HepG2 (cell line): ENCODE measurements around the gene MIDN. TPM values are rescaled to one million over a fixed set of nuclear protein-coding genes. Genes with fewer than 3 reads are reported as not detected.

ENCODE experiments used
- ATAC-seq: fragments of 200-7000 bp; cut with Tn5 transposase; 3 replicates; pipeline ENCODE4 v1.9.1; 2020; ENCODE audit warnings: mild to moderate bottlenecking, moderate library complexity
- BruUV-seq: library from RNA; stranded (reverse); fragments of 400-500 nt; replicated peaks from 2 replicates; lab custom pipeline; 2021; lab: Mats Ljungman, UMichigan
- CTCF ChIA-PET: fragments of 300-600 bp; formaldehyde crosslinking; extraction: SDS; loops from one replicate; lab custom pipeline; 2021; ENCODE audit warnings: low total read pairs, inconsistent platforms, low intra/inter-chr PET ratio; lab: Yijun Ruan, JAX
- POLR2A ChIA-PET: fragments of 350-600 bp; sonication (Branson Sonifier 250); formaldehyde crosslinking; loops from one replicate; lab custom pipeline; 2020; ENCODE audit warnings: antibody characterized with exemption, inconsistent platforms; lab: Yijun Ruan, JAX
- DNase-seq: peaks from one replicate; pipeline ENCODE4 v3.0.0-alpha.2; 2015; ENCODE audit warnings: low spot score
- FAIRE-seq: peaks from 3 replicates; lab custom pipeline; 2011; peaks lifted over from hg19 to GRCh38; lab: Jason Lieb, UNC
- H2AFZ ChIP-seq: one replicate; pipeline ENCODE4 v1.6.1; 2011; ENCODE audit warnings: low read length, inconsistent platforms
- H3K27ac ChIP-seq: fragments of 300-600 bp; 3 replicates; pipeline ENCODE4 v1.8.0; 2011; ENCODE audit warnings: mixed run types, mild to moderate bottlenecking, mixed read lengths, low read length, inconsistent platforms; ENCODE audit not compliant: insufficient read depth; ENCODE audit errors: extremely low read length
- H3K27me3 ChIP-seq, 2 experiments: fragments of 200-600 bp in 1 of 2; 2 replicates in 1 of 2; 3 replicates in 1 of 2; pipeline versions ENCODE4 v1.6.0 to v1.8.0; 2011; ENCODE audit warnings: low read length in 2 of 2, mild to moderate bottlenecking in 2 of 2, moderate library complexity in 2 of 2, inconsistent platforms in 1 of 2; ENCODE audit not compliant: insufficient read depth in 2 of 2, control insufficient read depth in 1 of 2
- H3K36me3 ChIP-seq, 2 experiments: fragments of 200-600 bp in 1 of 2; replicated peaks in 1 of 2; 2 replicates in 1 of 2; 3 replicates in 1 of 2; pipeline versions ENCODE4 v1.5.1 to v1.8.0; 2011; ENCODE audit warnings: low read length in 2 of 2, inconsistent platforms in 1 of 2; ENCODE audit not compliant: insufficient read depth in 2 of 2, control insufficient read depth in 1 of 2
- H3K4me1 ChIP-seq: 2 replicates; pipeline ENCODE4 v1.5.1; 2012; ENCODE audit warnings: low read length, inconsistent platforms; ENCODE audit not compliant: insufficient read depth
- H3K4me2 ChIP-seq: 2 replicates; pipeline ENCODE4 v1.6.0; 2011; ENCODE audit warnings: low read depth, low read length, inconsistent platforms
- H3K4me3 ChIP-seq, 3 experiments: fragments of 200-600 bp in 1 of 3; sonication (generic), shearing (Covaris generic) in 1 of 3; replicated peaks in 1 of 3; 2 replicates each; pipeline ENCODE4 v1.5.1; 2011 to 2016; ENCODE audit warnings: low read length in 3 of 3, inconsistent platforms in 2 of 3, low read depth in 2 of 3, mild to moderate bottlenecking in 2 of 3, control low read depth in 1 of 3, mixed read lengths in 1 of 3; ENCODE audit not compliant: insufficient read depth in 1 of 3
- H3K79me2 ChIP-seq: one replicate; pipeline ENCODE4 v1.6.1; 2011; ENCODE audit warnings: low read length, inconsistent platforms; ENCODE audit not compliant: insufficient read depth
- H3K9ac ChIP-seq: 2 replicates; pipeline ENCODE4 v1.6.0; 2011; ENCODE audit warnings: mild to moderate bottlenecking, low read depth, low read length, inconsistent platforms; ENCODE audit not compliant: insufficient read depth
- H3K9me3 ChIP-seq: 2 replicates; pipeline ENCODE4 v1.5.1; 2012; ENCODE audit warnings: mild to moderate bottlenecking, low read length
- H4K20me1 ChIP-seq: 2 replicates; pipeline ENCODE4 v1.6.0; 2011; ENCODE audit warnings: inconsistent platforms, mild to moderate bottlenecking, low read length, moderate library complexity; ENCODE audit not compliant: insufficient read depth
- EP300 ChIP-seq, 3 experiments: sonication (generic) in 1 of 3; formaldehyde crosslinking in 1 of 3; IDR thresholded peaks; 2 replicates each; pipeline versions ENCODE4 v1.5.1 to v1.6.1; 2011 to 2020; ENCODE audit warnings: low read depth in 2 of 3, low read length in 2 of 3, borderline replicate concordance in 1 of 3, improper control_type of control experiment in 1 of 3, mild to moderate bottlenecking in 1 of 3, missing genetic modification reagents in 1 of 3, moderate library complexity in 1 of 3
- PBX3 ChIP-seq: sonication (generic); formaldehyde crosslinking; IDR thresholded peaks from 2 replicates; pipeline ENCODE4 v1.8.1; 2023; ENCODE audit warnings: missing genetic modification reagents, inconsistent platforms, borderline replicate concordance
- PHF8 ChIP-seq: sonication (generic); formaldehyde crosslinking; IDR thresholded peaks from 2 replicates; pipeline ENCODE4 v1.5.0; 2020; ENCODE audit warnings: missing genetic modification reagents
- POGK ChIP-seq: sonication (generic); formaldehyde crosslinking; conservative IDR thresholded peaks from 2 replicates; pipeline ENCODE4 v1.8.0; 2022; ENCODE audit warnings: mild to moderate bottlenecking, moderate library complexity, missing genetic modification reagents
- POLR2A ChIP-seq, 2 experiments: IDR thresholded peaks; 2 replicates each; pipeline ENCODE4 v1.6.1; 2011; ENCODE audit warnings: low read depth in 2 of 2, low read length in 2 of 2, mild to moderate bottlenecking in 1 of 2, moderate library complexity in 1 of 2; ENCODE audit not compliant: insufficient read depth in 1 of 2
- RNF2 ChIP-seq: fragments of 450-650 bp; conservative IDR thresholded peaks from 2 replicates; pipeline ENCODE4 v1.6.1; 2016; ENCODE audit warnings: low read depth
- SNAPC5 ChIP-seq: sonication (generic); formaldehyde crosslinking; IDR thresholded peaks from 2 replicates; pipeline ENCODE4 v1.8.1; 2023; ENCODE audit warnings: mild to moderate bottlenecking, missing genetic modification reagents, borderline replicate concordance
- ZBTB2 ChIP-seq: sonication (generic); formaldehyde crosslinking; IDR thresholded peaks from 2 replicates; pipeline ENCODE4 v1.8.0; 2022; ENCODE audit warnings: low read depth, missing genetic modification reagents
- ZHX1 ChIP-seq: sonication (generic); formaldehyde crosslinking; IDR thresholded peaks from 2 replicates; pipeline ENCODE4 v1.8.1; 2022; ENCODE audit warnings: low read depth, mild to moderate bottlenecking, missing genetic modification reagents
- ZNF224 ChIP-seq: sonication (generic); formaldehyde crosslinking; IDR thresholded peaks from 2 replicates; pipeline ENCODE4 v1.5.0; 2020; ENCODE audit warnings: mild to moderate bottlenecking, missing genetic modification reagents
- ZNF382 ChIP-seq: sonication (generic); formaldehyde crosslinking; IDR thresholded peaks from 2 replicates; pipeline ENCODE4 v1.5.0; 2020; ENCODE audit warnings: missing genetic modification reagents, mild to moderate bottlenecking, borderline replicate concordance
- ZNF550 ChIP-seq: sonication (generic); formaldehyde crosslinking; IDR thresholded peaks from 2 replicates; pipeline ENCODE4 v1.4.0; 2020; ENCODE audit warnings: mild to moderate bottlenecking, missing genetic modification reagents, borderline replicate concordance
- ZNF614 ChIP-seq: IDR thresholded peaks from 2 replicates; pipeline ENCODE4 v1.6.1; 2018; ENCODE audit warnings: missing biosample characterization, missing genetic modification reagents, inconsistent platforms, borderline replicate concordance
- WGBS: methylation state at CpG from one replicate; pipeline ENCODE4 v1.1.6; 2017; ENCODE audit warnings: low lambda C conversion rate; 5-methylcytosine and 5-hydroxymethylcytosine counted together
- in situ Hi-C: cut with HindIII; loops from 2 replicates; pipeline ENCODE4 v1.10.0; 2017; ENCODE audit warnings: low pct_unique_long_range_greater_than_20kb; ENCODE audit not compliant: extremely low pct_ligation_motif_present
- intact Hi-C: fragments of 100-400 bp; cut with micrococcal nuclease; formaldehyde crosslinking; loops from one replicate; pipeline ENCODE4 v1.10.0; 2022; ENCODE audit not compliant: unreplicated experiment
- polyA plus RNA-seq, 8 experiments: library from polyadenylated mRNA; depleted of rRNA in 3 of 8; stranded (reverse) in 7 of 8; unstranded in 1 of 8; fragments of >200 nt; fragmentation: Illumina TruSeq in 4 of 8; extraction: Trizol in 4 of 8; gene quantifications; 2 replicates each; pipeline versions ENCODE4 v1.2.1 to v1.2.3, GENCODE V29; 2011 to 2016; ENCODE audit warnings: low read depth in 4 of 8, missing spikeins in 1 of 8, mixed read lengths in 1 of 8; ENCODE audit not compliant: insufficient read depth in 1 of 8
- total RNA-seq, 5 experiments: library from RNA; depleted of rRNA; stranded (reverse); fragments of >200 nt; fragmentation: Illumina TruSeq; extraction: Trizol; gene quantifications; 2 replicates each; pipeline ENCODE4 v1.2.3, GENCODE V29; 2016; ENCODE audit warnings: low read depth in 1 of 5

Gene MIDN
- total and polyA plus RNA-seq, 2 of the 13 experiments (the other 11 are each of a cell fraction or from before 2014, with no cell fraction given) = 8.4 to 18.0 TPM

- H4K20me1 ChIP-seq = no peaks in the 10 kb centered on the region
- in situ Hi-C loops (loop anchor here (5.0 kb wide), 2 partner anchors 36 to 91 kb away; no protein-coding TSS in a partner anchor), intact Hi-C loops (no loop called here)
- TF ChIP-seq EP300 (IDR thresholded peaks at IDR 0.05; ENCODE audit: low read depth in 2 of 2, low read length in 2 of 2) (no peak), EP300 (CRISPR knock-in tag; IDR thresholded peaks at IDR 0.05; ENCODE audit: borderline replicate concordance) (no peak), POLR2A (IDR thresholded peaks at IDR 0.05; ENCODE audit: insufficient read depth in 1 of 2, low read depth in 2 of 2, low read length in 2 of 2) (no peak), POGK (CRISPR knock-in tag) (no peak), PHF8 (CRISPR knock-in tag) (no peak), ZNF224 (no peak), ZNF382 (CRISPR knock-in tag) (no peak), ZNF550 (CRISPR knock-in tag) (no peak), PBX3 (CRISPR knock-in tag) (no peak), ZNF614 (CRISPR knock-in tag) (no peak), ZHX1 (CRISPR knock-in tag) (no peak), ZBTB2 (no peak), RNF2 (no peak), SNAPC5 (CRISPR knock-in tag) (no peak)
Measured at GRCh38 chr19:1281569-1282287, 33.3 kb downstream of the MIDN start.

More at GRCh38 chr19:1281569-1282287, 33.3 kb downstream of the MIDN start:
- peaks cover 8% of the 10 kb centered on the region for H3K79me2 ChIP-seq
- H3K27me3 ChIP-seq = no peaks in the 10 kb centered on the region; a peak in 1 of 5 replicates
- no peak overlapping the region for H3K9ac ChIP-seq
- H3K9me3 ChIP-seq = no peaks in the 10 kb centered on the region
- no peak for FAIRE-seq
- ChIA-PET POLR2A (interaction anchor here (2.5 to 3.5 kb wide), 2 partner anchors 12 to 174 kb away, joined by 7 to 61 read pairs; partner anchors contain the start of gene CIRBP), CTCF (no interaction called here)
- H3K36me3 ChIP-seq = peaks cover 2 to 9% of the 10 kb centered on the region in 2 experiments; a peak in 3 of 5 replicates
- DNase-seq = no peak
- no peak overlapping the region for H2AFZ ChIP-seq
- H3K4me3 ChIP-seq = no peak overlapping the region
- BruUV-seq = no TSS peak
- H3K4me1 ChIP-seq = peaks cover 30% of the 10 kb centered on the region
- no peak for ATAC-seq
- H3K27ac ChIP-seq = no peak overlapping the region
- H3K4me2 ChIP-seq = no peak overlapping the region
- WGBS = 62% methylated on average over 8 of the region's 15 CpGs
